Gastroesophageal sphincter (tissue), 4 donors: ENCODE results near the gene DAZAP2. TPM values are rescaled to one million over a fixed set of nuclear protein-coding genes. Genes with fewer than 3 reads are reported as not detected.

ENCODE experiments used
- ATAC-seq: fragments of 150-250 bp; one replicate; pipeline ENCODE4 v1.9.1; 2016; ENCODE audit warnings: mild to moderate bottlenecking, moderate library complexity
- H3K27ac ChIP-seq, 4 donors: fragments of 200-600 bp; sonication (generic) in 3 of 4; 1 replicate in 3 of 4; 2 replicates in 1 of 4; pipeline ENCODE4 v1.5.1; 2016 to 2019
- H3K27me3 ChIP-seq: fragments of 200-600 bp; sonication (generic); one replicate; pipeline ENCODE4 v1.5.1; 2019
- H3K36me3 ChIP-seq, 2 donors: fragments of 200-600 bp; sonication (generic); one replicate each; pipeline ENCODE4 v1.5.1; 2019; ENCODE audit warnings: control low read depth in 1 of 2
- H3K4me1 ChIP-seq, 3 donors: fragments of 200-600 bp; sonication (generic); 1 replicate in 2 of 3; 2 replicates in 1 of 3; pipeline ENCODE4 v1.5.1; 2016 to 2019; ENCODE audit warnings: control low read depth in 2 of 3
- H3K4me3 ChIP-seq, 2 donors: fragments of 200-600 bp; sonication (generic); one replicate each; pipeline ENCODE4 v1.5.1; 2019; ENCODE audit warnings: mild to moderate bottlenecking in 1 of 2, moderate library complexity in 1 of 2
- H3K9me3 ChIP-seq, 3 donors: fragments of 200-600 bp; sonication (generic); one replicate each; pipeline ENCODE4 v1.5.1; 2017 to 2019; ENCODE audit warnings: control low read depth in 2 of 3
- CTCF ChIP-seq, 4 experiments: fragments of 200-600 bp in 2 of 4; fragments of 450-650 bp in 2 of 4; sonication (generic) in 1 of 4; IDR thresholded peaks; one replicate each; pipeline ENCODE4 v1.5.1; 2017 to 2019; ENCODE audit warnings: antibody characterized with exemption in 4 of 4, mild to moderate bottlenecking in 2 of 4, moderate library complexity in 2 of 4
- EP300 ChIP-seq: sonication (generic); formaldehyde crosslinking; IDR thresholded peaks from one replicate; pipeline ENCODE4 v1.6.1; 2017; ENCODE audit warnings: antibody characterized with exemption, mild to moderate bottlenecking
- POLR2A ChIP-seq, 2 donors: fragments of 450-650 bp; IDR thresholded peaks; one replicate each; pipeline ENCODE4 v1.6.1; 2017; ENCODE audit warnings: antibody characterized with exemption in 2 of 2, mild to moderate bottlenecking in 2 of 2, moderate library complexity in 1 of 2
- POLR2AphosphoS5 ChIP-seq: sonication (generic); formaldehyde crosslinking; IDR thresholded peaks from one replicate; pipeline ENCODE4 v1.6.1; 2017; ENCODE audit warnings: antibody characterized with exemption
- WGBS, 2 donors: methylation state at CpG; one replicate each; pipeline ENCODE4 v1.1.5; 2018; ENCODE audit warnings: low coverage in 1 of 2; 5-methylcytosine and 5-hydroxymethylcytosine counted together
- total RNA-seq, 4 donors: library from RNA; depleted of rRNA; stranded (reverse); fragments of >200 nt; gene quantifications; one replicate each; pipeline ENCODE4 v1.1.0, GENCODE V29; 2016

DAZAP2 gene
- total RNA-seq, 4 donors from 2014 or later, result 261 to 337 (median 311) TPM

GRCh38 chr12:51205350-51205749 is 33.3 kb upstream of the DAZAP2 start:
- Histone ChIP-seq H3K27me3 (no peaks in the 10 kb centered on the region), H3K4me1 (no peaks in the 10 kb centered on the region), H3K36me3 (peaks cover 0 to 58% of the 10 kb centered on the region in 2 donors), H3K9me3 (no peaks in the 10 kb centered on the region), H3K27ac (no peak overlapping the region), H3K4me3 (no peak overlapping the region)
- ATAC-seq, result no peak
- TF ChIP-seq POLR2AphosphoS5, result no peak
- no peak for TF ChIP-seq CTCF (IDR thresholded peaks at IDR 0.05)
- no peak for TF ChIP-seq POLR2A (IDR thresholded peaks at IDR 0.05)
- TF ChIP-seq EP300, result no peak
- 82 to 90% methylated on average over 6 of the region's 6 CpGs for WGBS, 2 donors

GRCh38 chr12:51208016-51208660 is 30.5 kb upstream of the DAZAP2 start:
- no peaks in the 10 kb centered on the region for H3K27me3 ChIP-seq
- no peak overlapping the region for H3K27ac ChIP-seq
- WGBS, 2 donors, result 77 to 86% methylated on average over 4 to 7 of the region's 7 CpGs
- TF ChIP-seq EP300, result no peak
- no peak for TF ChIP-seq CTCF (IDR thresholded peaks at IDR 0.05)
- TF ChIP-seq POLR2A (IDR thresholded peaks at IDR 0.05), result no peak
- TF ChIP-seq POLR2AphosphoS5, result no peak
- peaks cover 0 to 45% of the 10 kb centered on the region in 2 donors for H3K36me3 ChIP-seq
- no peaks in the 10 kb centered on the region for H3K9me3 ChIP-seq
- H3K4me1 ChIP-seq, result no peaks in the 10 kb centered on the region
- H3K4me3 ChIP-seq, result no peak overlapping the region
- no peak for ATAC-seq

GRCh38 chr12:51209259-51209658 is 29.4 kb upstream of the DAZAP2 start:
- whole genome bisulfite sequencing, 2 donors, result 92 to 100% methylated on average over 1 to 2 of the region's 2 CpGs
- no peak for ATAC-seq
- Histone ChIP-seq H3K36me3 (peaks cover 0 to 46% of the 10 kb centered on the region in 2 donors), H3K4me1 (no peaks in the 10 kb centered on the region), H3K27ac (no peak overlapping the region), H3K9me3 (no peaks in the 10 kb centered on the region), H3K4me3 (no peak overlapping the region), H3K27me3 (no peaks in the 10 kb centered on the region)
- TF ChIP-seq EP300 (no peak), CTCF (IDR thresholded peaks at IDR 0.05) (no peak), POLR2A (IDR thresholded peaks at IDR 0.05) (no peak), POLR2AphosphoS5 (no peak)

- H3K4me1 ChIP-seq, result peaks cover 0 to 4% (median 0%) of the 10 kb centered on the region in 3 donors
- 63 to 67% methylated on average over 1 of the region's 2 CpGs for WGBS, 2 donors
- no peak overlapping the region for H3K27ac ChIP-seq
- no peaks in the 10 kb centered on the region for H3K27me3 ChIP-seq
- TF ChIP-seq CTCF (IDR thresholded peaks at IDR 0.05) (no peak), POLR2AphosphoS5 (no peak), EP300 (no peak), POLR2A (IDR thresholded peaks at IDR 0.05) (no peak)
- no peak for ATAC-seq
- H3K36me3 ChIP-seq, result peaks cover 0 to 54% of the 10 kb centered on the region in 2 donors
- H3K9me3 ChIP-seq, result no peaks in the 10 kb centered on the region
- no peak overlapping the region for H3K4me3 ChIP-seq
Observed at GRCh38 chr12:51210690-51211395, 27.8 kb upstream of the DAZAP2 start.

GRCh38 chr12:51214895-51215294 is 23.7 kb upstream of the DAZAP2 start:
- 90 to 100% methylated on average over 2 to 5 of the region's 5 CpGs for WGBS, 2 donors
- Histone ChIP-seq H3K36me3 (peaks cover 0 to 28% of the 10 kb centered on the region in 2 donors), H3K27ac (no peak overlapping the region), H3K9me3 (no peaks in the 10 kb centered on the region), H3K4me1 (peaks cover 0 to 29% (median 3%) of the 10 kb centered on the region in 3 donors), H3K27me3 (no peaks in the 10 kb centered on the region), H3K4me3 (no peak overlapping the region)
- no peak for ATAC-seq
- TF ChIP-seq POLR2A (IDR thresholded peaks at IDR 0.05) (no peak), POLR2AphosphoS5 (no peak), EP300 (no peak), CTCF (IDR thresholded peaks at IDR 0.05) (no peak)
